RPMI8226 (cell line): ENCODE measurements around the gene PRKCQ.
"Not testable (repeated sequence)": the region's sequence is repeated elsewhere in the genome, so short reads cannot be mapped to it uniquely, and the experiment has no call there.

Source experiments
- DNase-seq: peaks from one replicate; pipeline ENCODE4 v3.0.0-alpha.2; 2015

PRKCQ gene

DNA sequence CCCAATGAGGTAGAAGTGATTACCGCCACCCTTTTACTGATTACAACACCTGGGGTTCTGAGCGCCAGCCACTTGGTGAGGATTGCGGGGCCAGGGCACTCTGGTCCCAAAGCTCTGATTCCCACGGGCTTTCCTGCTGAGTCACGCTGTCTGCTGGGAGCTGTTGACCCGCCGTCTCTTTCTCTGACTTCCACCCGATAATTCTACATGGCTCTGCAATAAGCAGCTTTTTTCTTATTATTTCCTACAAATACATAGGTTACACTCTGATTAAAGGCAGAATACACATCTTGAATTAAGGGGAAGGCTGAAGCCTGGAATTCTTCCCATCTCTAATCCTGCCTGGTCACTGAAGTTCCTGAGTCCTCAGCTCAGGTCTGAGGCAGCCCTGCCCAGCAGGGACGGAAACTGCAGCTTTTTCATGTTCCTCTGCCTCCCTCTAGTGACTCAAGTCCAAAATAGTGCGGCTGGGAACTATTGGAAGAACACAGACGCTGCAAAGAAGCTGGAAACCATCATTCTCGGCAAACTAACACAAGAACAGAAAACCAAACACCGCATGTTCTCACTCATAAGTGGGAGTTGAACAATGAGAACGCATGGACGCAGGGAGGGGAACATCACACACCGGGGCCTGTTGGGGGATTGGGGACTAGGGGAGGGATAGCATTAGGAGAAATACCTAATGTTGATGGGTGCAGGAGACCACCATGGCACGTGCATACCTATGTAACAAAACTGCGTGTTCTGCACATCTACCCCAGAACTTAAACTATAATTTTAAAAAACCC is 178.3 kb downstream of the PRKCQ start:
- DNase-seq = peak; percentile 81

DNA sequence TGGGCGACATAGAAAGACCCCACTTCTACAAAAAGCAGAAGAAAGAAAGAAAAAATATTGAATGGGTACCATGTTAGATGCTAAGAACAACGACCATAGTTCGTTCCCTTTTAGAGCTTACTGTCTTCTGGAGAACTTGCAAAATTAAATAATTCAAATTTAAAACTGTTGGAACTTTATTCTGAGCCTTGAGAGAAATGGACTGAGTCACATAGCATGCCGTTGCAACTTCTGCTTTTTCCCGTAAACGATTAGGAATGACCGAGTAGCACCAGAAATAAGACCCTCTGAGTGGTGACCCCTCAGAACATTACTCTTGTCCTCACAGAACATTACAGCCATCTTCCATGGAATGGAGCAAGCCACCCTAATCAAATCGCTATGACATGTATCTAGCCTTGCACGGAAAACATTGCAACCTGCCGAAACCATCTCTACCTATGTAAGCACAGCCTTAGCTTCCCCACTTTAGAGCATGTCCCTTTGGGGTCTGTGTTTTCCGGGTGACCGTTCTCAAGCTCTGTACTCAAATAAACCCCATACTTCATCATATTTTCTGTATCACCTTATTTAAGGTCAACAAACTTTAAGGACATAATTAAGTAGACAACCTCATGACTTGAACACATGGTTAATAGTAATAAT is 179.1 kb downstream of the PRKCQ start:
- no peak for DNase-seq

- no peak for DNase-seq
These were observed 179.7 kb downstream of the PRKCQ start for GRCh38 chr10:6400331-6400730.

GRCh38 chr10:6399879-6400278 is 180.2 kb downstream of the PRKCQ start:
- no peak for DNase-seq

DNA sequence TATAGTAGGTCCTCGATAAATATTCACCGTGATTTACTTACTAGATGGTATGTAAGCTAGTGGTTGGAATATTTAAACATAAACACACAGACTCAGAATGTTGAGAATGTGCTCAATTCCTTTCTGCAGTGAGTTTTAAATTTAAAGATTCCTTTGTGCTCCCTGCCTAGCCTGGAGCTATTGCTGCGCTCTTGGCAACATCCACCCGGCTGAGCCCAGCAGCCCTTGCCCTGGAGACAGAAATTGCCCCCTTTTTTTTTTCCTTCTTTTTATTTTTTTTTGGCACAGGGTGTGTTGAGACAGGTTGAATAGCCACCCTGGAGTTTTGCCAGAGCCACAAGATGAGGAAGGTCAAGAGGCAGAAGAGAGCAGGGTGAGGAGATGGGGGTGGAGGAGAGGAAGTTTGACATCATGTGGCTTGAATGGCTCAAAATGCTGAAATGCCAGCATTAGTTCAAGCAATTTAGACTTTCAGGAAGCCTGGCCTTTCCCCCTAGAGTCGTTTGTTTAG is 180.8 kb downstream of the PRKCQ start:
- DNase-seq = peak; percentile 75

DNA sequence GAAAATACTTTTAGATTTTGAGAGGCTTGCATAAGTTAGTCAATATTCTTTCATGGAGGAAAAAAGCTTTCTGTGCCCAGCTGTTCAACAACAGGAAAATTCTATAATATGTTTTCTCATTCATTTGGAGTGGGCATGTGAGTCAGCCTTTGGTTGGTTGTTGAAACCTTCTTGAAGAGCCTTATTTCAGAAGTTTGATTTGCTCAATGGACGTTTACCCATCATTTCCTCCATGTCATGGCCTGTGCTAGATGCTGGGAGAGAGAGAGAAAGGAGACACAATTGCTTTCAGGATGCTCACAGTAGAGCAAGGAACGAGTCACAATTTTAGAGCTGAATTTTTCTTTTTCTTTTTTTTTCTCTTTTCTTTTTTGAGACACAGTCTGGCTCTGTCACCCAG is 181.7 kb downstream of the PRKCQ start:
- DNase-seq = no peak

DNA sequence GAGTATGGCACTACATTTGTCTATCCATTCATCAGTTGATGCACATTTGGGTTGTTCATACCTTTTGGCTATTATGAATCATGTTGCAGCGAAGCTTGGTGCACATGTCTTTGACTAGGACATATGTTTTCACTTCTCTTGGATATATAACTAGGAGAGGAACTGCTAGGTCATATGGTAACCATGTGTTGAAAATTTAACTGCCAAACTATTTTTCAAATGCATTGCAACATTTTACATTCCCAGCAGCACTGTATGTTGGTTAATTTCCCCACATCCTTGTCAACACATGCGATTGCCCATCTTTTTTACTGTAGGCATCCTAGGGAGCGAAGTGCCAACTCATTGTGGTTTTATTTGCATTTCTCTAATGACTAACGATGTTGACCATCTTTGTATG is 183.4 kb downstream of the PRKCQ start:
- no peak for DNase-seq

DNA sequence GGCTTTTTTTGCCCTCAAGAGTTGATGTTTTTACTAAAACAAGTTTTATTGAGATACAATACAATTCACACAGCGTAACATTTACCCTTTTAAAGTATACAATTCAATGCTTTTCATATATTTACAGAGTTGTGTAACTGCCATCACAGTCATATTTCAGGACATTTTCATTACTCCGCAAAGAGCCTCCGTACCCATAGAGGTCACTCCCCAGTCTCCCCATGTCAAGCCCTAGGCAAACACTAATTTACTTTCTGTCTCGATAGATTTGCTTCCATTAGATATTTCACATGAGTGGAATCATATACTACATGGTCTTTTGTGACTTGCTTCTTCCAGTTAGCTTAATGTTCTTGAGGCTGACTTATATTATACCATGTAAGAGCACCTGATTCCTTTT is 183.8 kb downstream of the PRKCQ start:
- no peak for DNase-seq

DNA sequence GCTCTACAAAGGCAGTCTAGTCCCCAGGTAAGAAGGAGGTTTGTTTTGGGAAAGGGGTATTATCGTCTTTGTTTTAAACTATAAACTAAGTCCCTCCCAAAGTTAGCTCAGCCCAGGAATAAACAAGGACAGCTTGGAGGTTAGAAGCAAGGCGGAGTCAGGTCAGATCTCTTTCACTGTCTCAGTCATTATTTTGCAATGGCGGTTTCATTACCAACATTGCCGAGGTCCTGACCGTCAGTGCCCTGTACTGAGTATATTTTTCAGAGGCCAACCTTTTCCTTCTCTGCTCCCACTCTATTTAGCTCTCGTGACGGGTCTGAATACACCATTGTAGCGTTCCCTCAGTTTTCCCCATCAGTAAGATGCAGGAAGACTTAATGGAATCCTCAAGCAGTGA is 184.5 kb downstream of the PRKCQ start:
- DNase-seq = no peak

GRCh38 chr10:6394084-6394483 is 186.0 kb downstream of the PRKCQ start:
- DNase-seq = no peak

DNA sequence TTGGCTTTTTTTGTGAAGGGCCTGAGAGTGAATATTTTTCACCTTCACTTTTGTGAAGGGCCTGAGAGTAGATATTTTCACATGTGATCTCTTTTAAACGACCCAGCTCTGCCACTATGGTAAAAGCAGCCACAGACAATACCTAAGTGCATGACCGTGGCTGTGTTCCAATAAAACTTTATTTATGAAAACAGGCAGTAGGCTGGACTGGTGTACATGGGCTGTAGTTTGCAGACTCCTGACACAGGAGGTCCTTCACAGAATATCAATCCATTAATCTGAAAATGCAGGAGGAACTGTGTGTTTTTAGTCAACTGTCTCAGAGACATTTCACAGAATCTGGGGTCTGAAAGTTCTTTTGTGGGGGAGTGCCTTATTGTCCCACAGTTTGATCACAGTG is 186.9 kb downstream of the PRKCQ start:
- DNase-seq = no peak

DNA sequence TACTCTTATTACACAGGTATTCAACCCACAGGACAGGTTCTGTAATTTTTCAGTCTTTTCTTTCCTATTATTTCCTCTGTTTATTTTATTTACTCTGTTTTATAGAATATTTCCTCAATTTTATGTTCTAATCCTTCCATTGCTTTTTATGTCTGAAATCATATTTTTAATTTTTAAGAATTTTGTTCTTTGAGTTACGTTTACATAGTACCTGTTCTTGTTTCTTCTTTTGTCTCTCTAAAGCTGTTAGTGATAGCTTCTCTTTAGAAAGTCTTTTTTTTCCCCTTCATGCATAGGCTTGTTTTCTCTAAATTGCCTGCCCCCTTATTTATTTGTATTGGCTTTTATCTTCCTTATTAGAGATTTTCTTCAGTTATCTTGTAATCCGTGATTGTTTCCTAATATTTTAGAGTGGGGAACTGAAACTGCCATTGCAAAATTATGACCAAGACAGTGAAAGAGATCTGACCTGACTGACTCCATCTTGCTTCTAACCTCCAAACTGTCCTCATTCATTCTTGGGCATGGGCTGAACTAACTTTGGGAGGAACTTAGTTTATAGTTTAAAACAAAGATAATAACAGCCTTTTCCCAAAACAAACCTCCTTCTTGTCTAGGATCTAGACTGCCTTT is 189.7 kb downstream of the PRKCQ start:
- DNase-seq = no peak

DNA sequence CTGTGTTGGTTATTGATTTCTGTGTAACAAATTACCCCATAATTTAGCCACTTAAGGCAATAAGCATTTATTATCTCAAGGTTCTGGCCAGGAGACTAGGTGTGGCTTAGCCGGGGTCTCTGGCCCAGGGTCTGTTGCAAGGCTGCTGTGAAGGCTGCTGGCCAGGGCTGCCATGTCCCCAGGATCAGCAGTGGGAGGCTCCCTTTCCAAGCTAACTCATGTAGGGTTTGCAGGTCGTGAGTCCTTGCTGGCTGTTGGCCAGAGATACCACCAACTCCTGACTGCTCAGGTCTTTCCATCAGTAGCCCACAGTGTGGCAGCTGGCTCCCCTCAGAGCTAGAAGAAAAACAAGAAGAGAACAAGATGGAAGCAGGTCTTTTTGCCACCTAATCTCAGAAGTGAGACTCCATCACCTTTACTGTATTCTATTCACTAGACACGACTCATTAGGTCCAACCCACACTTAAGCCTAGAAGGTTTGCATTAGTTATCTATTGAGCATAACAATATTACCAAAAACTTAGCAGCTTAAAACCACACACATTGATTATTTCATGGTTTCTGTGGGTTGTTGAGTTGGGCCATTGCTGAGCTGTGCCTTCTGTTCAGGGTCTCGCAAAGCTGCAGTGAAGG is 191.7 kb downstream of the PRKCQ start:
- no peak for DNase-seq

GRCh38 chr10:6386960-6387359 is 193.1 kb downstream of the PRKCQ start:
- DNase-seq = no peak

DNA sequence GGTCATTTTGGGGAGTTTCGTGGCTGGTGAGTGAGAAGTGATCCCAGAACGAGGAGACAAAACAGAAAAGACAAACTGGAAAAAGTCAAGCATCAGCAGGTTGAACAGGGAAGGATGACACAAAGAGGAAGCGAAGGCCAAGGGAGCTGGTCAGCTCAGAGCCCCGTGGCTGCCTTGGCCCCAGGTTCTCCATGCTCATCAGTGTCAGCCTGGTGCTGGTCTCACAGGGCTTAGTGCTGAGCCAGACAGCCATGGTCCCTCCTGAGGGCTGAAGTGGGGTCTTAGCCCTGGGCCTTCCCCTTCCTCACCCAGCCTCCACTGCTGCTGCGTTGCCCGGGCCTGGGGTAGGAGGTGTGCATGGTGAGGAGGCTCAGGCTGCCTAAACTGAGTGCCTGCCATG is 193.7 kb downstream of the PRKCQ start:
- no peak for DNase-seq

GRCh38 chr10:6385665-6386064 is 194.4 kb downstream of the PRKCQ start:
- no peak for DNase-seq

GRCh38 chr10:6384847-6385246 is 195.2 kb downstream of the PRKCQ start:
- no peak for DNase-seq

DNA sequence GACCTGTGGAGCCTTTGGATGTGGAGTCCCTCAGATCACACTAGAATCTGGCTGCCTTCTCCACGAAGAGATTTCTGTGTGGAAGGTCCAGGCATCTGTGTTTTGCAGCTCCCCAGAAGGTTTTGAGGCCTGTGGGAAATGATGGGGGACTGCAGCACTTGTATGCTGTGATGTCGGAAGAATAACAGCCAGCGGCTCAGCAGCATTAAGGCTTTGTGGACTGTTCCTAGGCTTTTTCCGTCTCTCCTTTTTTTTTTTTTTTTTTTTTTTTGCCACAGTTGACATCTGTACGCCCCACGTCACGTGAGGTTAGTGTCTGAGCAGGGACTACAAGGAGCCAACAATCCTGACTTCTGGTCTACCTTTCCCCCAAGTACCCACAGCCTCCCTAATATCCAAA is 196.0 kb downstream of the PRKCQ start:
- no peak for DNase-seq

GRCh38 chr10:6383096-6383812 is 196.8 kb downstream of the PRKCQ start:
- no peak for DNase-seq

- peak; percentile 92 for DNase-seq
These were observed 198.0 kb downstream of the PRKCQ start for GRCh38 chr10:6382081-6382480.

DNA sequence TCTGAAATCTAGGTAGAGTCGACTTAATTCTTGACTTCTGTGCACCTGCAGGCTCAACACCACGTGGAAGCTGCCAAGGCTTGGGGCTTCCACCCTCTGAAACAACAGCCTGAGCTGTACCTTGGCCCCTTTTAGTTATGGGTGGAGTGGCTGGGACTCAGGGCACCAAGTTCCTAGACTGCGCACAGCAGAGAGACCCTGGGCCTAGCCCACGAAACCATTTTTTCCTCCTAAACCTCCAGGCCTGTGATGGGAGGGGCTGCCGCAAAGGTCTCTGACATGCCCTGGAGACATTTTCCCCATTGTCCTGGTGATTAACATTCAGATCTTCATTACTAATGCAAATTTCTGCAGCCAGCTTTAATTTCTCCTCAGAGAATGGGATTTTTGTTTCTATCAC is 199.6 kb downstream of the PRKCQ start:
- not testable (repeated sequence) for DNase-seq

- no peak for DNase-seq
These were observed 200.9 kb downstream of the PRKCQ start for GRCh38 chr10:6379015-6379776.
